Measurements from ENCODE around the gene ADAMTSL2.

ADAMTSL2 gene

GRCh38 chr9:133576875-133577736 lies 42.6 kb downstream of the ADAMTSL2 start:
- DNase-seq = no peak

- no peak for DNase-seq
Measured at GRCh38 chr9:133577737-133578112, 43.2 kb downstream of the ADAMTSL2 start.

- no peak for DNase-seq
Measured at GRCh38 chr9:133578524-133579441, 44.3 kb downstream of the ADAMTSL2 start.

- DNase-seq = no peak
Measured at GRCh38 chr9:133579601-133580418, 45.3 kb downstream of the ADAMTSL2 start.

- no peak for DNase-seq
Measured at GRCh38 chr9:133580419-133580738, 45.9 kb downstream of the ADAMTSL2 start.

GRCh38 chr9:133581011-133581410 lies 46.5 kb downstream of the ADAMTSL2 start:
- DNase-seq = no peak

GRCh38 chr9:133581513-133582343 lies 47.2 kb downstream of the ADAMTSL2 start:
- no peak for DNase-seq

GRCh38 chr9:133582501-133583045 lies 48.1 kb downstream of the ADAMTSL2 start:
- DNase-seq = no peak

GRCh38 chr9:133583111-133583510 lies 48.6 kb downstream of the ADAMTSL2 start:
- DNase-seq = no peak

- DNase-seq = no peak
Measured at GRCh38 chr9:133583586-133583985, 49.1 kb downstream of the ADAMTSL2 start.

- DNase-seq = no peak
Measured at GRCh38 chr9:133584167-133584558, 49.7 kb downstream of the ADAMTSL2 start.

GRCh38 chr9:133584559-133585476 lies 50.3 kb downstream of the ADAMTSL2 start:
- no peak for DNase-seq

GRCh38 chr9:133585481-133586351 lies 51.2 kb downstream of the ADAMTSL2 start:
- DNase-seq = no peak

GRCh38 chr9:133587051-133587450 lies 52.5 kb downstream of the ADAMTSL2 start:
- DNase-seq = no peak

- DNase-seq = no peak
Measured at GRCh38 chr9:133587466-133587865, 53.0 kb downstream of the ADAMTSL2 start.

GRCh38 chr9:133589454-133590227 lies 55.1 kb downstream of the ADAMTSL2 start:
- DNase-seq = no peak

- no peak for DNase-seq
Measured at GRCh38 chr9:133590231-133590855, 55.8 kb downstream of the ADAMTSL2 start.
